OCI-LY1 (cell line): Measurements from ENCODE around the gene LGSN.
"Not testable (repeated sequence)": the region's sequence is repeated elsewhere in the genome, so short reads cannot be mapped to it uniquely, and the experiment has no call there.

ENCODE experiments used
- H2AFZ ChIP-seq: fragments of 200-600 bp; sonication (generic), shearing (Covaris generic); 2 replicates; pipeline ENCODE4 v1.6.0; 2014; ENCODE audit warnings: antibody characterized with exemption, mild to moderate bottlenecking, low read length
- H3F3A ChIP-seq: fragments of 200-600 bp; sonication (generic), shearing (Covaris generic); 2 replicates; pipeline ENCODE4 v1.6.0; 2014; ENCODE audit warnings: mild to moderate bottlenecking, antibody characterized with exemption, low read length, moderate library complexity; ENCODE audit not compliant: insufficient read depth
- H3K27ac ChIP-seq: fragments of 200-600 bp; sonication (generic); 2 replicates; pipeline ENCODE4 v1.5.1; 2014; ENCODE audit warnings: low read length, mixed run types, mild to moderate bottlenecking, low read depth; ENCODE audit not compliant: poor library complexity, severe bottlenecking
- H3K27me3 ChIP-seq: fragments of 200-600 bp; sonication (generic); 2 replicates; pipeline ENCODE4 v1.6.0; 2014; ENCODE audit warnings: antibody characterized with exemption, mild to moderate bottlenecking, low read length, moderate library complexity; ENCODE audit not compliant: insufficient read depth
- H3K36me3 ChIP-seq: fragments of 200-600 bp; sonication (generic); 2 replicates; pipeline ENCODE4 v1.6.1; 2014; ENCODE audit warnings: mild to moderate bottlenecking, antibody characterized with exemption, low read length, moderate library complexity, mixed read lengths; ENCODE audit not compliant: insufficient read depth
- H3K4me1 ChIP-seq: fragments of 200-600 bp; sonication (generic); 2 replicates; pipeline ENCODE4 v1.5.1; 2014; ENCODE audit warnings: mild to moderate bottlenecking, low read length, moderate library complexity; ENCODE audit not compliant: insufficient read depth, severe bottlenecking
- H3K4me2 ChIP-seq: fragments of 200-600 bp; sonication (generic), shearing (Covaris generic); 2 replicates; pipeline ENCODE4 v1.6.1; 2014; ENCODE audit warnings: low read length
- H3K4me3 ChIP-seq: fragments of 200-600 bp; sonication (generic); 2 replicates; pipeline ENCODE4 v1.5.1; 2014; ENCODE audit warnings: low read length, low read depth, mild to moderate bottlenecking, mixed read lengths; ENCODE audit not compliant: poor library complexity, severe bottlenecking
- H3K79me2 ChIP-seq: fragments of 200-600 bp; shearing (Covaris generic); 2 replicates; pipeline ENCODE4 v1.6.1; 2016; ENCODE audit warnings: mixed run types, low read length, mixed read lengths; ENCODE audit not compliant: insufficient read depth
- H3K9ac ChIP-seq: fragments of 200-600 bp; sonication (generic), shearing (Covaris generic); 2 replicates; pipeline ENCODE4 v1.6.1; 2014; ENCODE audit warnings: mild to moderate bottlenecking, low read length, mixed read lengths
- H3K9me2 ChIP-seq: fragments of 200-600 bp; sonication (generic), shearing (Covaris generic); 2 replicates; pipeline ENCODE4 v1.6.1; 2014; ENCODE audit warnings: low read depth, mild to moderate bottlenecking, low read length, mixed read lengths
- H3K9me3 ChIP-seq: fragments of 200-600 bp; shearing (Covaris generic); 2 replicates; pipeline ENCODE4 v1.6.1; 2014; ENCODE audit warnings: low read length, mixed read lengths
- H4K20me1 ChIP-seq: fragments of 200-600 bp; sonication (generic), shearing (Covaris generic); 2 replicates; pipeline ENCODE4 v1.6.0; 2016; ENCODE audit warnings: mild to moderate bottlenecking, low read length; ENCODE audit not compliant: insufficient read depth

Gene LGSN

DNA sequence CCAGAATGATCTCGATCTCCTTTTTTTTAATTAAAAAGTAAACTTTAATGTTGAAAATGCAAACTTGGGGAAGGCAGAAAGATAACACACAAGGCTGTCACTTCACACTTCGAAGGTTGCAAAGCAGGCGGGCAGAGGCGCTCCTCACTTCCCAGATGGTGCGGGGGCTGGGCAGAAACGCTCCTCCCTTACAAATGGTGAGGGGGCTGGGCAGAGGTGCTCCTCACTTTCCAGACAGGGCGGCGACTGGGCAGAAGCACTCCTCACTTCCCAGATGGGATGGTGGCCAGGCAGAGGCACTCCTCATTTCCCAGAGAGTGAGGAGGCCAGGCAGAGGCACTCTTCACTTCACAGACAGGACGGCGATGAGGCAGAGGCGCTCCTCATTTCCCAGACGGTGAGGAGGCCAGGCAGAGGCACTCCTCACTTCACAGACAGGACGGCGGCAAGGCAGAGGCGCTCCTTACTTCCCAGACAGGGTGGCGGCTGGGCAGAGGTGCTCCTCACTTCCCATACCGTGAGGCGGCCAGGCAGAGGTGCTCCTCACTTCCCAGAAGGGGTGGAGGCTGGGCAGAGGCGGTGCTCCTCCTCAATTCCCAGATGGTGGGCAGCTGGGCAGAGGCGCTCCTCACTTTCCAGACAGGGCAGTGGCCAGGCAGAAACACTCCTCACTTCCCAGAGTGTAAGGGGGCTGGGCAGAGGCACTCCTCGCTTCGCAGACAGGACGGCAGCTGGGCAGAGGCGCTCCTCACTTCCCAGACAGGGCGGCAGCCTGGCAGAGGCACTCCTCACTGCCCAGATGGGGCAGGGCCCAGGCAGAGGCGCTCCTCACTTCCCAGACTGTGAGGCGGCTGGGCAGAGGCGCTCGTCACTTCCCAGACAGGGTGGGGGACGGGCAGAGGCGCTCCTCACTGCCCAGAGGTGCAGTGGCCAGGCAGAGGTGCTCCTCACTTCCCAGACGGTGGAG lies 91.6 kb downstream of the LGSN start:
- not testable (repeated sequence) for H3K4me2 ChIP-seq, H3K27ac ChIP-seq, H3K9me3 ChIP-seq, H4K20me1 ChIP-seq, H3K9me2 ChIP-seq, H3K79me2 ChIP-seq, H2AFZ ChIP-seq, H3K4me1 ChIP-seq, H3F3A ChIP-seq, H3K4me3 ChIP-seq, H3K9ac ChIP-seq, H3K27me3 ChIP-seq, H3K36me3 ChIP-seq

DNA sequence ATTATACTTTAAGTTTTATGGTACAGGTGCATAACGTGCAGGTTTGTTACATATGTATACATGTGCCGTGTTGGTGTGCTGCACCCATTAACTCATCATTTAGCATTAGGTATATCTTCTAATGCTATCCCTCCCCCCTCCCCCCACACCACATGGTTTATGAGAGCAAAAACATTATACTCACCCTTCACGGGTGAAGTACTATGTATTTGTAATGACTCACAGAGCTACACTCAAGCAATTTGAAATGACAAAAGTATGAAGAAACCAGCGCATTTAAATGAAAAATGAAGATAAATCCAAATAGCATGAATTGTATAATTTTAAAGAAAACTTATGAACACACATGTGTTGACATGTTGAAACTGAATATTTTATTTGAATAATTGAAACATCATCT lies 93.8 kb downstream of the LGSN start:
- H3K9me2 ChIP-seq, H3K36me3 ChIP-seq, H3K4me3 ChIP-seq, H3K4me2 ChIP-seq, H3K4me1 ChIP-seq, H3K9me3 ChIP-seq, H3K27me3 ChIP-seq, H4K20me1 ChIP-seq, H3F3A ChIP-seq, H3K9ac ChIP-seq, H3K79me2 ChIP-seq, H2AFZ ChIP-seq, H3K27ac ChIP-seq: not testable (repeated sequence)
